T1000 (cell line): Measurements from ENCODE around the gene ASMTL.
"Not testable (repeated sequence)": the region's sequence is repeated elsewhere in the genome, so short reads cannot be mapped to it uniquely, and the experiment has no call there.

ENCODE experiments used
- DNase-seq: peaks from one replicate; lab custom pipeline; 2025; ENCODE audit warnings: mixed read lengths; lab: John Stamatoyannopoulos, UW

The ASMTL gene

GRCh38 chrX:1433646-1434357, 18.9 kb downstream of the ASMTL start:
- no peak for DNase-seq

DNA sequence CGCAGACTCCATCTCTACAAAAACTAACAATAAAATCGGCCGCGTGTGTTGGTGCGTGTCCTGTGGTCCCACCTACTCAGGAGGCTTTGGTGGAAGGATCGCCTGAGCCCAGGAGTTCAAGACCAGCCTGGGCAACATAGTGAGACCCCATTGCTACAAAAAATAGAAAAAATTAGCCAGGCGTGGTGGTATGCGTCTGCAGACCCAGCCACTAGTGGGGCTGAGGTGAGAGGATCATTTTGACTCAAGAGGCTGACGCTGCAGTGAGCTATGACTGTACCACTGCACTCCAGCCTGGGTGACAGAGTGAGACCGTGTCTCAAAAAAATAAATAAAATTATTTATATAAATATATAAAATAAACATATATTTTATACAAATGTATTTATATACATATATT, 22.3 kb downstream of the ASMTL start:
- no peak for DNase-seq

- DNase-seq = no peak
These were observed 25.0 kb downstream of the ASMTL start for GRCh38 chrX:1427756-1428155.

DNA sequence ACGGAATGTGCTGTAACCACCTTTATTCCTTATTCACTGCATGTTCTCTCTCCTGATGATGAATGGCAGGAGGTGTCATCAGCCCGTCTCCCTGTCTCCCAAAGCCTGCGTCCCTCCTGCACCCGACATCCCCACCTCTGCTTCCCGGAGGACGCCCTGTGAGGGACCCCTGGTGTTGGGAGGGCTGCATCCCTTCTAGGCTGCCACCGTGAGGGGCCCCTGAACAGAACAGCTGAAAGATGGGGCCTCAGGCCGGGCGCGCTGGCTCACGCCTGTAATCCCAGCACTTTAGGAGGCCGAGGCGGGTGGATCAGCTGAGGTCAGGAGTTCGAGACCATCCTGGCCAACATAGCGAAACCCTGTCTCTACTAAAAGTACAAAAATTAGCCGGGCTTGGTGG, 26.4 kb downstream of the ASMTL start:
- DNase-seq = not testable (repeated sequence)

DNA sequence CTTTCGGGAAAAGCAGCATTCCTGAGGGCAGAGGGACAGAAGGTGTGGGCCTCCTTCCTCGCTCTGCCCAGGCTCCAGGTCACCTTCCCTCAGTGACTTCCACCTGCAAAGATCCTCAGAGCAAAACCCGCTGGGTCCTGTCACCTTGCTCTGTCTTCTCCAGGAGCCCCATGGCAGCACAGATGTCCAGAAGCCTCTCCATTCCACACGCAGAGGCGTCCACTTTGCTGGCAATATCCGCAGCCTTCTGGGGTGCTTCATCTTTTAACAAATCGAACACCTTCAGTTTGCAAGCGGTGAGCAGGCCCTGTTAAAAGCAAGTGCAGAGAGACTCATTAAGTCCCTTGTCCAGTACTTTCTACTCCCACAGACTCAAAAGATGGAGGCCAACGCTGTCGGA, 27.3 kb downstream of the ASMTL start:
- DNase-seq = no peak

GRCh38 chrX:1424147-1424851, 28.4 kb downstream of the ASMTL start:
- DNase-seq = no peak

DNA sequence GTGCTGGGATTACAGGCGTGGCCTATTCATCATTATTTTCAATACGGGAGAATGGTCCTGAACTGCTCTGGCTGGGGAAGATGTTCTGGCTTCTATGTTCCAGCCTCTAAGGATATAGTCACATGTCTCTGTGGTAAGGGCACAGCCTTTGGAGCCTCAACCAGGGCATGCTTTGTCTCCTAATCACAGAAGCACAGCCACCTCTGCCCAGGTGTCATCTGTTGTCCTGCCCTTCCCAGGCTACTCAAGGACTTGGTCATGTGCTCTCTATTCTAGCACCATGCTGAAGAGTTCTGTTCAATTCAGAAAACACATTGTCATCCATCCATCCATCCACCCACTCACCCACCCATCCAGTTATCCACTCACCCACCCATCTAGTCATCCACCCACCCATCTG, 29.5 kb downstream of the ASMTL start:
- DNase-seq = no peak

DNA sequence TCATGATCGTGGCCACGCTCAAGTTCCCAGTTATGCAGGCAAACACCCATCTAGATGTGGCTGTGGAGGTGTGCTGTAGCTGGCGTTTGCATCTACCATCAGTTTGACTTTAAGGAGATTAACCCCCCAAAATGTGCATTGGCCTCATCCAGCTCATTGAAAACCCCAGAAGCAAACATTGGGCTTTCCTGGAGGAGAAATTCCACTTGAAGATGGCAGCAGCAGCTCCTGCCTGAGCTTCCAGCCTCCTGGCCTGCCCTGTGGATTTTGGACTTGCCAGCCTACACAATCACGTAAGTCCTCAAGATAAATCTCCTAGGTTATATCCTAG, 30.6 kb downstream of the ASMTL start:
- no peak for DNase-seq

DNA sequence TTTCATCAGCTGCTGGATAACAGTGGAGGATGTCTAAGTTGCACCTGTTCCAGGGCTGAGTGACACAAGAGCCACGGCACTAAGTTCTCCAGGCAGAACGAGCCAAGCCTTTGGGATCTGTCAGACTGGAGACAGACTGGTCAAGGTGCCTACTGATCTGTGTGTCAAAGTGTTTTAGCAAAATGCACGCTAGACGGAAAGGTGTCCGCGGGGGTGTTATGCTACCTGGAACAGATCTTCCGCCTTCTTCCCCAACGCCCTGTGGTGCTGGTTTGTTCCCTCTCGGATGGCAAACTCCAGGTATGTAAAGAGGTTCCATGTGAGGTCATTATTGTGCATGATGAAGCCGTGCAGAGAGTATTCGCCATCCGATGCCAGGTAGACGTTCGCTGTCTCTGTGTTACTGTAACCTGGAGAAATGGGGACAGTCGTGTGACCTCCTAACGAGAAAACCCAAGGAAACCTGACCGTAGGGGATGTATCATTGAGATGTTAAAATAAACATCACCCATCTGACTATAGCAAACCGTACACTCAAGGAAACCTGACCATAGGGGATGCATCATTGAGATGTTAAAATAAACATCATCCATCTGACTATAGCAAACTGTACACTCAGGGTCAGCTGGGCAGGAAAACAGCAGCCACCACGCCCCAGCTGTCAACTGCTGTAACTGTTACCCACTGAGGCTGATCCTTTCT, 31.1 kb downstream of the ASMTL start:
- DNase-seq = no peak

- no peak for DNase-seq
These were observed 32.3 kb downstream of the ASMTL start for GRCh38 chrX:1420371-1420770.

GRCh38 chrX:1419545-1420355, 33.0 kb downstream of the ASMTL start:
- DNase-seq = no peak

DNA sequence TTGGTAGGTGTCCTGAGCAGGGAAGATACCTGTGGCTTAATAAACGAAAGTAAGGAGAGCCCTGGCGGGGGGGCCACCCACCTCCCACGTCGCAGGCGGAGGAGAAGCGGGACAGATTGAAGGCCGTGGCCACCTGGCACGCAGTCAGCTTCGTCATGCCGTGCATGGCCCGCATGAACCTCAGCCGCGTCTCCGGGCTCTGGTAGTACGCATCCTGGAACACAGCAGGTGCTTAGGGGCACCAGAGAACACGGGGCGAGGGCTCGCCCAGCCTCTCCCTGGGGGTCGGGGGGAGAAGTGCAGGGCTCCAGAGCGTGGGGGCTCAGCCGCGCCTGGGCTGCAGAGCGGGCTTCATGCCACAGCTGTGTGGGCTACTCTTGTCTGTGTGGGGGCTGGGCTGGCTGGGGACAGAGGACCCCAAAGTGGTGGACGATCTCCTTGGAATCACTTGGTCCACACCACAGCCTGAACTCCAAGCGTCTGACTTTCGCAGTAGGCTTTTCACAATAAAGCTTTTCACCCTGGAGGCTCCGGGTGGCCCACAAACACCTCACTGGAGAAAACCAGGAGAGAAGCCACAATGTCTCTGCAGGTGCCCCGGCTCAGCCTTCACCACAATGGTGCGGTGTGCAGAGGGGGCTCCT, 33.7 kb downstream of the ASMTL start:
- DNase-seq = no peak

- no peak for DNase-seq
These were observed 34.6 kb downstream of the ASMTL start for GRCh38 chrX:1417921-1418771.

GRCh38 chrX:1416965-1417760, 35.5 kb downstream of the ASMTL start:
- no peak for DNase-seq

- no peak for DNase-seq
These were observed 36.4 kb downstream of the ASMTL start for GRCh38 chrX:1416327-1416784.

GRCh38 chrX:1412551-1413161, 40.1 kb downstream of the ASMTL start:
- no peak for DNase-seq

GRCh38 chrX:1411326-1411725, 41.4 kb downstream of the ASMTL start:
- DNase-seq = no peak

DNA sequence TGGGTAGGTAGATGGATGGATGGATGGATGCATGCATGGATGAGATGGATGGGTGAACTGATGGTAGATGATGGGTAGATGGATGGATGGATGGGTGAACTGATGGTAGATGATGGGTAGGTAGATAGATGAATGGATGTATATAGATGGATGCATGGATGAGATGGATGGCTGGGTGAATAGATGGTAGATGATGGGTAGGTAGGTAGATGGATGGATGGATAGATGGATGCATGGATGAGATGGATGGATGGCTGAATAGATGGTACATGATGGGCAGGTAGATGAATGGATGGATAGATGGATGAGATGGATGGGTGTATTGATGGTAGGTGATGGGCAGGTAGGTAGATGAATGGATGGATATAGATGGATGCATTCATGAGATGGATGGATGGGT, 45.7 kb downstream of the ASMTL start:
- no peak for DNase-seq

DNA sequence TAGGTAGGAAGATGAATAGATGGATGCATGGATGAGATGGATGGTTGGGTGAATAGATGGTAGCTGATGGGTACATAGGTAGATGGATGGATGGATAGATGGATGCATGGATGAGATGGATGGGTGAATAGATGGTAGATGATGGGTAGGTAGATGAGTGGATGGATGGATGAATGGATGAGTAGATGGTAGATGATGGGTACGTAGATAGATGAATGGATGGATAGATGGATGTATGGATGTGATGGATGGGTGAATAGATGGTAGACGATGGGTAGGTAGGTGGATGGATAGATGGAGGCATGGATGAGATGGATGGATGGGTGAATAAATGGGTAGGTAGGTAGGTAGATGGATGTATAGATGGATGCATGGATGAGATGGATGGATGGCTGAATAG, 46.9 kb downstream of the ASMTL start:
- not testable (repeated sequence) for DNase-seq

DNA sequence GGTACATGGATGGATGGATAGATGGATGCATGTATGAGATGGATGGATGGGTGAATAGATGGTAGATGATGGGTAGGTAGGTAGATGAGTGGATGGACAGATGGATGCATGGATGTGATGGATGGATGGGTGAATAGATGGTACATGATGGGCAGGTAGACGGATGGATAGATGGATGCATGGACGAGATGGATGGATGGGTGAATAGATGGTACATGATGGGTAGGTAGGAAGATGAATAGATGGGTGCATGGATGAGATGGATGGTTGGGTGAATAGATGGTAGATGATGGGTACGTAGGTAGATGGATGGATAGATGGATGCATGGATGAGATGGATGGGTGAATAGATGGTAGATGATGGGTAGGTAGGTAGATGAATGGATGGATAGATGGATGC, 48.8 kb downstream of the ASMTL start:
- not testable (repeated sequence) for DNase-seq
